Activated naive CD8-positive, alpha-beta T cell treated with anti-CD3 and anti-CD28 coated beads, Interleukin-2, amount 50 U/mL, for 16 hours (primary cell): ENCODE data around the gene L3MBTL3.
"Not testable (repeated sequence)": the region's sequence is repeated elsewhere in the genome, so short reads cannot be mapped to it uniquely, and the experiment has no call there.

Source experiments
- DNase-seq: peaks from one replicate; pipeline ENCODE4 v3.0.0-alpha.2; 2020; ENCODE audit warnings: low read depth, low spot score

Gene L3MBTL3

DNA sequence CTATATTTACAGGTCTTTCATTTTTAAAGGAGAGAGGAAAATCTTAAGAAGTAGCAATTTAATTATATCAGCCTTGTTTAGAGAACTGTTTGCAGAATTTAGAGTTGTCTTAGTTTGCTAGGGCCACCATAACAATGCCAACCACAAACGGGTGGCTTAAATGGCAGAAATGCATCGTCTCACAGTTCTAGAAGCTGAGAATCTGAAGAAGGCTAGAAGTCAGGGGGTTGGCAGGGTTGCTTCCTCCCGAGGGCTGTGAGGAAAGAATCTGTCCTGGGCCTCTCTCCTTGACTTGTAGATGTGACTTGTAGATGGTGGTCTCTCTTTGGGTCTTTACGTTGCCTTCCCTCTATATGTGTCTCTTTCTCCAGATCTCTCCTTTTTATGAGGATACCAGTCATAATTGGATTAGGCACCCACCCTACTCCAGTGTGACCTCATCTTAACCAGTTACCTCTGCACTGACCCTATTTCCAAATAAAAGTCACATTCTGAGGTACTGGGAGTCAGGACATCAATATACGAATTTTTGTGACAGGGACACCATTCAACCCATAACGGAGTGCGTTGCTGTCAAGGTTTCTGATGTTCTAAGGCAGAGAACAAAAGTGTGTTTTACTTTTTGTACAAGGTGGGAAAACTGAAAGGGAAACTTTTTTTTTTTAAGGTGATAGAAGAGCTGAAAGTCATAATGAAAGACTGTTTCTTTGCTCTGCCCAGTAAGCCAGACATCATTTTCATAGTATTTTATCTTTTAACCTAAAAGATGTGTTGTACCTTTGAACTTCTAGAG, 119.9 kb downstream of the L3MBTL3 start:
- no peak for DNase-seq

DNA sequence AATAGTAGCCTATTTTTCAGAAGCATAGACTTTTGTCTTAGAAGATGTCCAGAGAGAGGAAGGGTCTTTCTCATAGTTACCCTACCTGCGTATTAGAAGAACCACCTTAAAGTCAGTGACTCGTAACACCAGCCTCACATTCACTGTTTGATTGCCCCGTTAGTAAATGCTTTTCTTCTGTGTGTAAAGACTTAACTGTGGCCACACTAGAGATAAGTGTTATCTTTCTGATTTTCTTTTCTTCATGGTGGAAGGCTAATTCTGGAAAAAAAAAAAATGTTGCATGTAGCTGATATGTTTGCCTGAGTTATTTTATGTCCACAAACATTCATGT, 120.5 kb downstream of the L3MBTL3 start:
- no peak for DNase-seq

GRCh38 chr6:130140084-130140483, 121.7 kb downstream of the L3MBTL3 start:
- no peak for DNase-seq

GRCh38 chr6:130143709-130144108, 125.3 kb downstream of the L3MBTL3 start:
- DNase-seq = no peak

GRCh38 chr6:130147111-130147510, 128.7 kb downstream of the L3MBTL3 start:
- no peak for DNase-seq

- no peak for DNase-seq
These were observed 129.8 kb downstream of the L3MBTL3 start for GRCh38 chr6:130148181-130148580.

- DNase-seq = not testable (repeated sequence)
These were observed 130.6 kb downstream of the L3MBTL3 start for GRCh38 chr6:130149016-130149415.

GRCh38 chr6:130150906-130151305, 132.5 kb downstream of the L3MBTL3 start:
- no peak for DNase-seq

GRCh38 chr6:130152908-130153510, 134.6 kb downstream of the L3MBTL3 start:
- no peak for DNase-seq

GRCh38 chr6:130156908-130157307, 138.5 kb downstream of the L3MBTL3 start:
- no peak for DNase-seq

DNA sequence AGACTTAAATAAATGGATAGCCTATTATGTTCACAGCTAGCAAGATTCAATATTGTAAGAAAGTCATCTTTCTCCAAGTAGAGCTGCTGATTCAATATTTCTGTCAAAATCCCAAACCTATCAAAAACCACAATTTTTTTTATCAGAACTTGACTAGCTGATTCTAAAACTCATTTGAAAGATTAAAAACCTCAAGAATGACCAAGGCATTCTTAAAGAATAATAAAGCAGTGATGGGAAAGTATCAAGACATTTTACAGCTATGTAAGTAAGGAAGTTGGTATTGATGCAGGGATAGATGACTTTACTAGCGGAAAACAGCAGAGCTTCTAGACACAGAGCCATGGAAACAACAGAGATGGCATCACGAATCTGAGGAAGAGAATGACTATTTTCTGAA, 139.7 kb downstream of the L3MBTL3 start:
- no peak for DNase-seq

GRCh38 chr6:130158548-130158947, 140.2 kb downstream of the L3MBTL3 start:
- DNase-seq = no peak

GRCh38 chr6:130159956-130160355, 141.6 kb downstream of the L3MBTL3 start:
- no peak for DNase-seq

GRCh38 chr6:130161683-130162404, 143.5 kb downstream of the L3MBTL3 start:
- no peak for DNase-seq

DNA sequence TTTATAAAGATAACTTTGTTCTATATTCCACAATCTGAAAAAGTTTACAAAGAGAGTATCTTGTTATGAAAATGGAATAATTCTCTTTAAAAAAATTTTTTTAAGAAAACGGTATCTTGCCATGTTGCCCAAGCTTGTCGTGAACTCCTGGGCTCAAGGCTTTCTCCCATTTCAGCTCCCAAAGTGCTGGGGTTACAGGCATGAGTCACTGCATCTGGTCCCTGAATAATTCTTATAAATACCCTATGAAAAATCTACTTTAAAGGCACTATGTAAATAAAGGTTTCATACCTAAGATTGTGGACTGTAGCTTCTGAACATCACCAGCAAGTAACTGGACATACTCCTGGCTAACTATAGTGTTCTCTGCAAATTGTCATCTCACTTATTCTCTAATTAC, 144.0 kb downstream of the L3MBTL3 start:
- no peak for DNase-seq

- no peak for DNase-seq
These were observed 144.9 kb downstream of the L3MBTL3 start for GRCh38 chr6:130163266-130163665.

GRCh38 chr6:130164251-130164650, 145.9 kb downstream of the L3MBTL3 start:
- no peak for DNase-seq

DNA sequence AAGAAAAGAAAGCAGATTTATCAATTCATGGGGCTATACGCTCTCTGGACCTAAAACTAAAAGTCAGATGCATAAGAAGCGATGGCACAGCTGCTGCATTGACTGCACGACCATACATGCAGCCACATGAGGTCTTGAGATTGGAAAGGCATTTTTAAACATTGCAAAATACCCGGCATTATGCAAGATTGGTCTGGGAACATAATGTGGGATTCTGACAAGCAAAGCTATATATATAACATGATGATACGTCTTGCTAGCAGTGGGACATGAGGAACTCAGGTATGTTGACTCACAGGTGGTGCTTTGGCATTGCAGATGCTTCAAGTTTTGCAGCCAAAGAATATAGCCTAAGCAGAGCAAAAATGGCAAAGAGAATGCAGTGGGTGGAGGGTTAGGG, 149.3 kb downstream of the L3MBTL3 start:
- no peak for DNase-seq

- not testable (repeated sequence) for DNase-seq
These were observed 151.8 kb downstream of the L3MBTL3 start for GRCh38 chr6:130170160-130170559.

DNA sequence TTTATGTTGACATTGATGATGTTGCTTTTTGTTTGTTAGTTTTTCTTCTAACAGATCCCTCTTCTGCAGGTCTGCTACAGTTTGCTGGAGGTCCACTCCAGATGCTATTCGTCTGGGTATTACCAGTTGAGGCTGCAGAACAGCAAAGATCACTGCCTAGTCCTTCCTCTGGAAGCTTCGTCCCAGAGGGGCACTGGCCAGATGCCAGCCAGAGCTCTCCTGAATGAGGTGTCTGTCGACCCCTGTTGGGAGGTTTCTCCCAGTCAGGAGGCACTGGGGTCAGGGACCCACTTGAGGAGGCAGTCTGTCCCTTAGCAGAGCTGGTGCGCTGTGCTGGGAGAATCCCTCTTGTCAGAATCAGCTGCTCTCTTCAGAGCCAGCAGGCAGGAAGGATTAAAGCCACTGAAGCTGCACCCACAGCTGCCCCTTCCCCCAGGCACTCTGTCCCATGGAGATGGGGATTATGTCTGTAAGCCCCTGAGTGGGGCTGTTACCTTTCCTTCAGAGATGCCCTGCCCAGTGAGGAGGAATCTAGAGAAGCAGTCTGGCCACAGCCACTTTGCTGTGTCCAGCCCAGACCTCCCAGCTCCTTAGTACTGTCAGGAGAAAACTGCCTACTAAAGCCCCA, 155.1 kb downstream of the L3MBTL3 start:
- DNase-seq = not testable (repeated sequence)

- DNase-seq = no peak
These were observed 158.0 kb downstream of the L3MBTL3 start for GRCh38 chr6:130176378-130176777.

DNA sequence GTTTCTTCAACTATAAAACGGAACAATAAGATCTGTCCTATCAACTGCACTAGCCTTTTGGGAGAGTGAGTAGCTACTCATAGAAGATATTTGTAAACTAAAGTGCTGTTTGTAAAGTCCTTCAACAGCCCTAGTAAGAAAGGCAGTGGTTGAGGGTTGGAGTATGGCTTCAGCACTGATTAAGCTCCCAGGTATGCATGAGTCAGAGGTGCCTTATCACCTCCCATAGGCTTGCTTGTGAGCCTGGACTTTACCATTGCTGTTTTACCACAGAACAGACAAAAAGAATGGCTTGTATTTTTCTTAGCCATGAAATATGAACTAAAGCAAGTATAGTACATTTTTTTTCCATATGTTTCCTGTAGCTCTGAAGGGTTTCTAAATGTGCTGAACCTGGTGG, 160.3 kb downstream of the L3MBTL3 start:
- no peak for DNase-seq
